Inflammatory macrophage (primary cell): ENCODE data around the gene WBP1.
"Not testable (repeated sequence)": the region's sequence is repeated elsewhere in the genome, so short reads cannot be mapped to it uniquely, and the experiment has no call there.

Experiments
- DNase-seq, 2 donors: peaks; one replicate each; pipeline ENCODE4 v3.0.0-alpha.2; 2020 to 2022

Gene WBP1

DNA sequence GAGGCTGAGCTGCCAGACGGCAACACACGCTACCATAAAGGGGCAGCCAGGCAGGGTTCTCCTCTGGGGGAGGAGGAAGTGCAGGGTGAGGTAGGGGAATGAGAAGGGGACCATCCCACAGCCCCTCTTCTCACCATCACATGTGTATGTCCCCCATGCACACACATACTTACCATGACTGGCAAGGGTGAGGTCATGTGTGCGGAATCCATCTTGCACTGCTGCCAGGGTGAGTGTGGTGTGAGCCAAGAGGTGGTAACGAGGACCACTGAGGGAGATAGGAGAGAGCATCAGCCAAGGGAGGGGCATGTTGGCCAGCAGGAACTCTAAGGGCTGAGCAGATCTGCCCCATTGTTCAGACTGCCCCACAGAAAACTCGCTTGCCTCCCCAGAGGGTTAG lies 29.6 kb upstream of the WBP1 start:
- no peak for DNase-seq

DNA sequence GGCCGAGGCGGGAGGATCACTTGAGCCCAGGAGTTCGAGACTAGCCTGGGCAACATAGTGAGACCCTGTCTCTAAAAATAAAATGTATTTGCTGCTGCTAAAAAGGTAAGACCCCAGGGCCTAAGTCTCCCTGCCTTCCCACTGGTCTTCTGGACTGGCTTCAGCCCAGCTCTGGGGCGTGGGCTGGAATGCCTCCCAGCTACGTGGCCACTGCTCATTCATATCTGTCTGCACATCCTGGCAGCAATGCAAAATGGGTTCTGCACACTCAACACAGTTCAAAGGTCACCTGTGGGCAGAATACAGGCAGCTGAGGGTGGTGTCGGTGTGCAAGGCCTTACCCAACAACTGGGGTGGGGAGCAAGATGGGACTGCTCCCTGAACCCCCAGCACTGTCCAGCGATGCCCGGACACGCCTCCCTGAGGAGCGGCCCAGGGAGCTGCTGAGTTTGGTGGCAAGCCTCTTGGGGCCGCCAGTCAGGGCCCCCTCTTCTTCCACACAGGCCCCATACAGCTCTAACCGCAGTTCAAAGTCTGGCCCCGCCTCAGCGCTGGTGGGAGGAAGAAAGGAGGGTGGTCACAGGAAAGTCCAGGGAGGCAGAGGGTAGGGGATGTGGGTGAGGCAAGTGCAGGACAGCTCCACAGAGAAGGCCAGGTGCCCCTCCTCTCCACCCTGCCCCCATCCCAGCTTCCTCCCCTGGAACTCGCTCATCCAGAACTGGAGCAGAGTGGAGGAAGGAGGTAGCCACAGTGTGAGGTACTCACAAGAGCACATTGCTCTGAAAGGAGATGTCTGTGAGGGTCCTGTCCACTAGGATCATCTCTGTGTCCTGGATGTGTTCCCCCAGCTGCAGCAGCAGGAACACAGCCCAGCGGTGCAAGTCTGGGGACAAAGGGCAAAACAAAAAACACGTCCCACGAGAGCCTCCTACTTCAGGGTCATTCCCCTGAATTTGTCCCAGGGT lies 28.5 kb upstream of the WBP1 start:
- no peak for DNase-seq

DNA sequence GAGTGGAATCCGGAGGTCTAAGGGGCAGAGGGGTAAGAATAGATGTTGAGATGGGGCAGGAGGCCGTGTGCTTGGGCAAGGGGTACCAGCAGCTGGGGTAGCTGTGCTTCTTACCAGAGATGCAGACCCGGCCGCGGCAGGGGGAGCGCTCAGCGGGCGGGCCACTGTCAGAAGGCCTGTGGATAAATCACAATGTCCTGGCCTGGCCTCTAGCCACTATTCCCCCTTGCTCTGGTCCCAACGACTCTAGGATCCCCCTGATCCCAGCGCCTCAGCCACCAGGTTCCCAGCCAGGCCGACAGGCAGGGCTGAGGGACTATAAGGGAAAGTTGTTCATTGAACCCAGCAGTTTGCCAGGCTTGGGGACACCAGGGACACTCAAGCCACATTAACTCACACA lies 27.7 kb upstream of the WBP1 start:
- no peak for DNase-seq

DNA sequence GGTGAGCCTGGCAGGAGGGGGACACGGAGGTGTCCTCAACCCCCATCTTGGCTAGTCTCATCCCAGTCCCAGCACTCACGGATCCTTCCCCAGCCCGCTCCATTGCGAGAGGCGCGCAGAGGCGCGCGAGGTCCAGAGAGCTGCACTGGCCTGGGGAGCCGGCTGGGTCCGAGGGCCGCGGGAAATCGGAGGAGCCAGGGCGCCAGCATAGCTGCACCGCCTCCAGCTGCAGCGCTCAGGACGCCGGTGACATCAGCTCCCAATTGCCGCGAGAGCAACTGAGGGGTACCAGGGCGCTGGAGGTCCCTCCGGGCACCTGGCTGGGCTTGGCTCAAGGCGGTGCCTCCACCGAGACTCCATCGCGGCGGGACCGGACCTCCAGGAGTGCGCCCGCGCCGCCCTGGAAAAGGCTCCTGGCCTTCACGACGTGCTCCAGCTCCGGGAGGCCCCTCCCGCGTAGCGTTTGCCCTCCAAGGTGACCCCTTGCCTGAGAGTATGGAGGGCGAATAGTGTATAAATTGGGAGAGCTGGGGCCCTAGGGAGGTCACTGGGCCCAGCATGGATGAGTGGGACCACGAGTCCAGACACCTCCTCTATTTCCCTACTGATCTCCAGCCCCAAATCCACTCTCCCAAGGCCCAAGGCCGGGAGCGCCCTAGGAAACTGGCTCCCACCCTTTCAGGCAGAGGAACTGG lies 22.0 kb upstream of the WBP1 start:
- no peak for DNase-seq

DNA sequence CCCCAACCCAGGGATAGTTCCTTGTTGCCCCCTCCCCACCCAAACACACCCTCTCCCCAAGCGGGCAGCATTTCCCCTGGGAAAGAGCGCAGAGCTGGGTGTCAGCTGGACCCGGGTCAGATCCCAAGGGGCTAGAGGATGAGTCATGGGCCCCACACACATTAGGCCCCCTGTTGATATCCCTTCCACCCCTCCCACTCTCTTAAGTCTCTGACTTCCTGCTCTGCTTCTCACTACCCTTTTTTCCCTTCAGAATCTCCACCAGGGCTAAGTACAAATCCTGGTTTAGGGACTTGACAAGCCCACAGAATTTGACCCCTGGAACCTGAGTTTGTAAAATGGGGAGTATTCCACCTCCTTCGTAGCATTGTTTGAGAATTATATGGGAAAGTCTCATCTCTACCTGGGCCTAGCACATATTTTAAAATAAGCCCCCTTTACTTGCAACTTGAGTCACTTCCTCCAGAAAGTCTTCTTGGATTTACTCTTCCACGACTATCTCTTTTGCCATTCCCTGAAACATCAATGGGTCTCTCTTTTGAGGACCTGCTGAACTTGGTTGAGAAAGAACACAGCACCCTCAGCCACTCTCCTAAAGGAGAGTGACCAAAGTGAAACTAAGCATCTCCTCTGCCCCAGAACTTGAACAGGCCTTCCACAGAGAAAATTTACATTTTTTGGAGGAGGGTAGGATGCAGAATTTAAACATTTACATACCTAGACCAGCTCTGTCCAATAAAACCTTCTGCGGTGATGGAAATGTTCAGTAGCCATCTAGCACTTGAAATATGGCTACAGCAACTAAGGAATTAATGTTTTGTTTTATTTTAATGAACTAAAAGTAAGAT lies 21.2 kb upstream of the WBP1 start:
- peak; percentile 20 to 46 for DNase-seq

DNA sequence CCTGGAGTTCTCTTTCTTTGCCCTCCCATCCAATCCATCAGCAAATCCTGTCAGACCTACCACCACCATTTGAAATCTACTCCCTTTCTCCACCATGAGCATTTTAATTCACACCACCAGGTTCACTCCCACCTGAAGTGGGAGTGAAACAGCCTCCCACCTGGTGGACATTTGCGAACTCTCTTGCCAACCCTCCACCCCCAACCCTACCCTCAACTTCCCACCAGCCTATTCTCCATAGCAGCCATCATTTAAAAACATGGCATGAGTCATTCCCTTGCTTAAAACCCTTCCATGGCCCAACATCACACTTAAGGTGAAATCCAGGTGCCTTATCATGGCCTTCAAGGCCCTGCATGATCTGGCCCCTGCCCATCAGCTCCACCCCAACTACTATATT lies 20.0 kb upstream of the WBP1 start:
- DNase-seq: no peak

DNA sequence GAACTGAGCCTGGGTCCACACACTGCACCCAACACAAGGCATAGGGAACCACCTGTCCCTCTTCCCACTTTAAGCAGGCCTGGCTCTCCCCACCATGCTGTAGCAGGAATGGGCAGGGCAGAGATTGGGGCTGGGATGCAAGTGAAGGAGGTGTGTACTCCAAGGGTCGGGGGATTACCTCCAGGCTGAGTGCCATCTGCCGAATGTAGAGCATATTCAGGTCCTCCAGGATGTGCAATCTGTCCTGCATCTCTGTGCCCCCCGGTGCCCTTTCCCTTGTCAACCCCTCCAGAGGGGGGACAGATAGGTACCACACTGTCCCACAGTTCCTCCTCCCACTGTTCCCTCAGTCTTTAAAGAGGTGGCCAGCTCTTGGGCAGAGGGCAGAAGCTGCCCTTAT lies 18.9 kb upstream of the WBP1 start:
- no peak for DNase-seq

DNA sequence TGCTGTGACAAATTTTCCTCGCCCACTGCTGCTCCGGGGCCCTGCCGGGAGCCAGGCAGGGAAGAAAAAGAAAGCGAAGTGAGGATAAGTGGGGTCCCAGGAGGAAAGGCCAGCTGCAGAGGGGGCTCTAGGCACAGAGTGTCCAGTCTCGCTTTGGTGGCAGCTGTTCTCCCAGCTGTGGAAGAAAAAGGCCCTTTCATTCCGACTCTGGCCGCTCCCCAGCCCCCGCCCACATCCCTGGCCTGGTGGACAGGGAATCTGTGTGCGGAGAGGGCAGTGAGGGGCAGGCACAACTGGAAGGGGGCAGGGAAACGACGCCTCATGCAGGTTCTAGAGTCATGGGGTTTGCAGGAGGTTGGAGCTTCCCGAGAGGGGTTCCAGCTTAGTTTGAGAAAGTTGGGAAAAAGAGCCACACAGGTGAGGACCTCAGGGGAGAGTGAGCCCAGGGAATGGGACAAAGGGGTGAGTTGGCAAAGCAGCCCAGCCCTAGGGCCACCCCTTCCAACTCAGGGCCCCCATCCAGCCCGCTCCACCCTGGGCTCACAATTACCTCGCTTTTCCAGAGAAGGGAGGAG lies 18.3 kb upstream of the WBP1 start:
- no peak for DNase-seq

DNA sequence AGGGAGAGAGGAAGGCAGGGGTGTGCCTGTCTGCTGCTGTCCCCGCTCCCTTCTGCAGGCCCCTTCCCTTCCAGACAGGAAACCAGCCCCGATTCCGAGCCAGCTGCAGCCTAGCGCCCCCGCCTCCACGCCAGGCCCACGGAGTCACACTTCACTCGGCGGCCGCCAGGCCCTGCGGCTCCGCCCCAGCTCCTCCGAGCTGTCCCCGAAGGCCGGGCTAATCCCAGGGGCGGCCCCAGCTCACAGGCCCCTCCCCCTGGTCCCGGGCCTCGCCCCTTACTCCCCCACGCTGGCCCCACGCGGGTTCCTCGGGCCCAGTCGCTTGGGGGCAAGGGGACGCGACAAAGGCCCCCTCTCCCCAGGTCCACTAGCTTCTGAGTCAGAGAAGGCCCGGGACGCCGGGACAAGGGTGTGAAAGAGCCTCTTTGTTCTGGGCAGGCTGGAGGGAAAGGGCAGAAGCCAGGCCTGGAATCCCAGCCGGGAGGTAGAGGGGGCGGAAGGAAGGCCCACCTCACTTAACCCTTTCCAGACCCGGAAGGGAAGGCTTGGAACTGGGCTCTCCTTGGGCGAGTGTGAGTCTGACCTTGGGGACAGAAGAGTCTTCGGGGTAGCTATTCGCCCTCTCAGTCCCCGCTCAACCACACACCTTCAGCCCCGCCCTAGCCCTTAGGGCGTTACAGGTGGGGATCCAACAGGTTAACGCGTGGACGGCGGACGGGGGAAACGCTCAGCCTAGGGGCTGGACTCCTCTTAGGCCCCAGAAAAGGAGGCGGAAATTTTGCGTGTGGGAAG lies 17.7 kb upstream of the WBP1 start:
- peak; percentile 52 to 78 for DNase-seq

DNA sequence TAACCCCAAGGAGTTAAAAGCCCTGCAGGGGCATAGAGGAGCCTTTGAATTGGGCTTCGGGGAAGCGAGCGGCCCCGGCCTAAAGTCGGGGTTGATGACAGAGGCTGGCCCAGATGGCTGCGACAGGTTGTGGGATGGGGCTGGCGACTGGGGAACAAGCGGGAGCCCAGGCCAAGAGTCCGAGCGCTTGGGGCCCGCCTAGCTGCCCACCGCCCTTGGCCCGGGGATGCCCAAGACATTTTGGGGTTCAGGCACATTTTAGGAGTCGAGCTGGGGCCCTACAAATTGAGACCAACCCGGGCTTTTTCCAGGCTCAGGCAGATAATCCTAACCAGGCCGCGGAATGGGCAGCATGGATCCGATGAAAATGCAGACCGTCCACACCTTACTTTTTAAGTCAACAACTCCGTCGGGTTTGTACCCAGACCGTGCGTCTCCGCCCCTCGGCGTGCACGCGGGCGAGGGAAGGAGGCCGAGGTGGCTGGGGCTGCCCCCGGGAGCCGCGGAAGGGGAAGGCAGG lies 17.0 kb upstream of the WBP1 start:
- no peak for DNase-seq

DNA sequence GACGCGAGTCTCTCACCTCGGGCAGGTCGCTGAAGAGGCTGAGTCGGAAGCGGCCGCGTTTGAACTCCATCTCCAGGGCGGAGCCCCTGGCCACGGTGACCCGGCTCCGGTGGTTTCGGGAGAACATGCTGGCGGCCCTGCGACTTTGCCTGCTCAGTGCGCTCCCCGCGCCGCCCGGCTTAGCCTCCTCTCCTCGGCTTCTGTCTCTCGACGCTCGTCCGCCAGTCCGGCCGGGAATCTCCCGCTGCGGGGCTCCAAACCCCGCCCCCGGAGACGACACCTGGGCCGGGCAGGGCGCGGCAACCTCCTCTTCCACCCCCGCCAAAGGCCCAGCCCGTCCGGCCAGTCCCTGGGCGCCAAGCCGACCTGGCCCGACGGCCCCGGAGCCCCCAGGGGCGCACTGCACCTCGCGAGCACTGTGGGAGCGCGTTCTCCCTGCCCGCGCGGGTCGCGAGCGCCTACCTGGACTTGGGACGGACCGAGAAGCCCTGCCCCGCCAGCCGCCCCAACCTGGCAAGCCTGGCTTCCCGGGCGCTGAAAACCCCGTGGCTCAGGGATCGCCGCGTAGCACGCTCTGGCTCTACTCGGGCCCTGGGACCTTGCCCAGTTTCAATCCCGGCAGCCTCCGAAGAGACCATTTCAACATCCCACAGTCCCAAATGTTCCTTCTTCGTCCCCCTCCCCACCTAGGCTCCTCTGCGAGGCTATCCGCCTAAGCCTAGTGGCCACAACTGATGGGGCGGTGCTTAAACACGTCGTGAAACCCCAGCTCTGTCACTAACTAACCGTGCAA lies 16.4 kb upstream of the WBP1 start, which contains the start of gene RTKN:
RTKN (minus strand) TSS at position 248 of the 793 bp plus-strand sequence; CDS start at position 127, 121 bp downstream.
- DNase-seq: no peak

DNA sequence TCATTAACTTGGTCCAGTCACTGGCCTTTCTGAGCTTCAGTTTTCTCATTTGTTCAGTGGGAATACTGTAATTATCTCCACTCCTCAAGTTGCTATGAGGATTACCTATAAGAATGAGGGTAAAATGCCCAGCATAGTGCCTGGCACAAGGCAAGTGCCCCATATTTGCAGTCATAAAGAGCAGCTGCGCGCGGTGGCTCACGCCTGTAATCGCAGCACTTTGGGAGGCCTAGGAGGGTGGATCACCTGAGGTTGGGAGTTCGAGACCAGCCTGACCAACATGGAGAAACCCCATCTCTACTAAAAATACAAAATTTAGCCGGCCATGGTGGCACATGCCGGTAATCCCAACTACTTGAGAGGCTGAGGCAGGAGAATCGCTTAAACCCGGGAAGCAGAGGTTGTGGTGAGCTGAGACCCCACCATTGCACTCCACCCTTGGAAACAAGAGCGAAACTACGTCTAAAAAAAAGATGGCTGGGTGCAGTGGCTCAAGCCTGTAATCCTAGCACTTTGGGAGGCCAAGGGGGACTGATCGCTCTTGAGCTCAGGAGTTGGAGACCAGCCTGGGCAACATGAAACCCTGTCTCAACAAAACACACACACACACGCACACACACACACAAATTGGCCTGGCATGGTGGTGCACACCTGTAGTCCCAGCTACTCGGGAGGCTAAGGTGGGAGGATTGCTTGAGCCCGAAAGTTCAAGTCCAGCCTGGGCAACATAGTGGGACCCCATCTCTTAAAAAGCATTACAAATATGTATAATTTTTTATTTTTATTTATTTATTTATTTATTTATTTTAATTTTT lies 15.5 kb upstream of the WBP1 start:
- not testable (repeated sequence) for DNase-seq

DNA sequence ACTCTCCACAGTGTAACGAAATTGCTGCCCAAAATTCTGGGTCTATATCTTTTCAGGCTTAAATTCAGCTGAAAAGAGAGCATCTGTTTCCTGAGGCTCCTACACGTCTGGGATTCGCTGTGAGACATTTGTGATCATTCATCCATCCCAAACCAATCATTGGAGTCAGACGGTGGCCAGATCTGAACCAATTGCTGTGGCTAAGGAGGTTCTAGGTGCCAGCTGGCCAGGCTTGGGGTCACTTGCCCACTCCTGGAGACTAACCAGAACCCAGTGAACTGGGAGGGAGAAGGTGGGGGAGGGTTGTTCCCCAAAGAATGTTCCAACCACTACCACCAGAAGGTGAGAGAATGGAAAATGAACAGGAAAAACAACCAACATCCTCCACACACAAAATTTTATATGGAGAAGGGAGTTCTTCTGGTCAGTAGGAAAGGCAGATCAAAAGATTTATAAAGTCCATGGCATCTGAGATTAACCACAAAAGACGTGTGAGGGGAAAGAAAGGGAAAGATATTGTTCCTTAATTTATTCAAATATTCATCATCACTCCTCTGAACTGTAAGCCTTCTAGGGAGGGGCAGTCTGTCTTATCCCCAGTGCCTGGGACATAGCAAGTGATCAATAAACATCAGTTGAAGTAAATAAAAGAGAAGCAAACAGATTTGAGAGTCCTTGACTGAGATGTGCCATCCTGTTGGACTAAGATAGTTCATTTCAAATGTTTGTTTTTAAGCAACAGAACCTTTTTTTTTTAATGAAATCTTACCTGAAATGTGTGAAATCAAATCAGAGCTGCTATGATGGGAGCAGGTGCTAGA lies 13.5 kb upstream of the WBP1 start:
- no peak for DNase-seq

DNA sequence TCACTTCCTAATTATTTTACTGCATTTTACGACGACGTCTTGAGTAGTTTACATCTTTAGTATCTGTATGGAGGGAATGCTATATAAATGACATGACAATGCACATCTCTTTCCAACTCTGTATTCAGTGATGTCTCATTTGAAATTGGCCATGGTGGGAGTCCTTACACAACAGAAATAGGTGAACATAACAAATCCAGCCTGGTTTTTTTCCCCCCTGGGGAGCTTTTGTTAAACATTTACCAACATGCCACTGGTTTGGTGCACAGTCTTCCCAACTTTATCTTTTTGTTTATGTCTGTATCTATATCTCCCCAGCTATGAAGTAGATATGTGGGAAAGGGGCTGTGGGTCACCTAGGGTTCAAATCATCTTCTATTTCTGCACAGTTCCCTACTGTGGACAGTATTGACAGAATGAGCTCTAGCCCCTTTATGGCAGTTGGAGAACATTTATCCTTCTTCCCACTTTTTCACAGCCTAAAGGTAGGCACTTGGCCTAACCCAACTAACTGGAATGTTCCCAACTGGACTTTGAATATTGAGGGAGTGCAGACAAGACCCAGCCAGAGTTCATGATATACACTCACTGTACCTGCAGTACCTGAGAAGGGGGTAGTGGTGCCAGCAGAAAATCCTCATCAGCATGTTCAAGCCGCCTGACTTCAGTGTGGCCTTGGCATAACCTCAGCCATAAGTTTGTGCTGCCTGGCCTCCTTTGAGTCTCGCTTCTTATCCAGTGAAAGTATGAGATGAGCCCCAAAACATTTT lies 10.8 kb upstream of the WBP1 start:
- DNase-seq: no peak

DNA sequence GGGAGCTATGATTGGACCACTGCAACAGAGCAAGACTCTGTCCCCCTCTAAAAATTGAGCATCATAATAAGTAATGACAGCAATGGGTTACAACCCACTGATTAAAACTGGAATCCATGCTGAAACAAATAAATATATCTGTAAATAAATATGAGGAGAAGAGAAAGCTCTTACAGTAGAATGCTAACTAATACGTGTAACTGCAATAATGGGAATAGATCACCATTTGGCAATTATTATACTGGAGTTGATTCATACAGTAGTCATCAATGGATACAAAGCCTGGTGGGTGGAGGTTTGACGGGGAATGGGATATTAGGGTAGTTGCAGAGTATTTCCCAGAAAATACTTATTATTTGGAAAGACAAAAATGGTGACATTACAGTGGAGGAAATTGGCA lies 9.5 kb upstream of the WBP1 start:
- DNase-seq: no peak

DNA sequence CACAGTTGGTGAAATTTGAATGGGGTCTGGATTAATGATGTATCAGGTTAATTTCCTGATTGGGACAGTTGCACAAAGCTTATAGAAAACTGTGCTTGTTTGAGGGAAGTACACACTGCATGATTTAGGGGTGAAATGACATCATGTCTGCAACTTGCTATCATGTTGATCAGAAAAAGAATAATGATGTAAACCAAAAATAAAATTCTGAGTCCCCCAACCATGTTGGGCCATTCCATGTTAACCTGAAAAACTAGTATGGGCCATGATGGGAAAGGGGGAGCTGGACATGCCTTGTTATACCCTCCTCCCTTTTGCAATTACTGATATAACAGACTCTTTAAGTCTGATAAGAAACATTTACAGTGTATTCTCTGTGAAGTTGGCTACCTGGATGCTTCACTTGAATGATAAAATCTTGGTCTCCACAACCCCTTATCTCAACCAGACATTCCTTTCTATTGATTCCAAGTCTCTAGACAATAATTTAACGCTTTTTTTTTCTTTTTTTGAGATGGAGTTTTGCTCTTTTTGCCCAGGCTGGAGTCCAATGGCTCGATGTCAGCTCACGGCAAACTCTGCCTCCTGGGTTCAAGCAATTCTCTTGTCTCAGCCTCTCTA lies 7.6 kb upstream of the WBP1 start:
- no peak for DNase-seq
